ENCODE results near the gene RESF1. TPM values are rescaled to one million over a fixed set of nuclear protein-coding genes. Genes with fewer than 3 reads are reported as not detected.

Gene RESF1
- total RNA-seq, 1 experiment from 2014 or later: 43.5 TPM

GRCh38 chr12:31964280-31964679 is 5.1 kb downstream of the RESF1 start:
- BruUV-seq (replicated peaks): no TSS peak
- CTCF ChIA-PET: no interaction called here
- Mint-ChIP-seq H3K36me3 (ENCODE audit: insufficient read depth, unreplicated experiment) (peaks cover 72% of the 10 kb centered on the region), H3K27ac (ENCODE audit: unreplicated experiment) (peak overlapping the region; percentile 20), H3K4me3 (ENCODE audit: low read depth, unreplicated experiment) (no peak overlapping the region), H3K4me1 (ENCODE audit: low read depth, unreplicated experiment) (peaks cover 13% of the 10 kb centered on the region), H3K9me3 (ENCODE audit: low read depth, unreplicated experiment) (no peaks in the 10 kb centered on the region), H3K27me3 (ENCODE audit: unreplicated experiment) (no peaks in the 10 kb centered on the region)
- TF ChIP-seq, protein P1, sequence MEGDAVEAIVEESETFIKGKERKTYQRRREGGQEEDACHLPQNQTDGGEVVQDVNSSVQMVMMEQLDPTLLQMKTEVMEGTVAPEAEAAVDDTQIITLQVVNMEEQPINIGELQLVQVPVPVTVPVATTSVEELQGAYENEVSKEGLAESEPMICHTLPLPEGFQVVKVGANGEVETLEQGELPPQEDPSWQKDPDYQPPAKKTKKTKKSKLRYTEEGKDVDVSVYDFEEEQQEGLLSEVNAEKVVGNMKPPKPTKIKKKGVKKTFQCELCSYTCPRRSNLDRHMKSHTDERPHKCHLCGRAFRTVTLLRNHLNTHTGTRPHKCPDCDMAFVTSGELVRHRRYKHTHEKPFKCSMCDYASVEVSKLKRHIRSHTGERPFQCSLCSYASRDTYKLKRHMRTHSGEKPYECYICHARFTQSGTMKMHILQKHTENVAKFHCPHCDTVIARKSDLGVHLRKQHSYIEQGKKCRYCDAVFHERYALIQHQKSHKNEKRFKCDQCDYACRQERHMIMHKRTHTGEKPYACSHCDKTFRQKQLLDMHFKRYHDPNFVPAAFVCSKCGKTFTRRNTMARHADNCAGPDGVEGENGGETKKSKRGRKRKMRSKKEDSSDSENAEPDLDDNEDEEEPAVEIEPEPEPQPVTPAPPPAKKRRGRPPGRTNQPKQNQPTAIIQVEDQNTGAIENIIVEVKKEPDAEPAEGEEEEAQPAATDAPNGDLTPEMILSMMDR (IDR thresholded peaks at IDR 0.05; ENCODE audit: unreplicated experiment): no peak
- intact Hi-C loops (cut with micrococcal nuclease; ENCODE audit: unreplicated experiment): loop anchor here (5.0 kb wide), 2 partner anchors 192 to 282 kb away; no protein-coding TSS in a partner anchor
- DNase-seq: no peak

GRCh38 chr12:31965090-31965489 is 5.9 kb downstream of the RESF1 start:
- Mint-ChIP-seq H3K27me3 (ENCODE audit: unreplicated experiment) (no peaks in the 10 kb centered on the region), H3K9me3 (ENCODE audit: low read depth, unreplicated experiment) (no peaks in the 10 kb centered on the region), H3K4me3 (ENCODE audit: low read depth, unreplicated experiment) (no peak overlapping the region), H3K4me1 (ENCODE audit: low read depth, unreplicated experiment) (peaks cover 13% of the 10 kb centered on the region), H3K36me3 (ENCODE audit: insufficient read depth, unreplicated experiment) (peaks cover 64% of the 10 kb centered on the region), H3K27ac (ENCODE audit: unreplicated experiment) (no peak overlapping the region)
- no peak for DNase-seq
- no TSS peak for BruUV-seq (replicated peaks)
- CTCF ChIA-PET: no interaction called here
- intact Hi-C loops (cut with micrococcal nuclease; ENCODE audit: unreplicated experiment): loop anchor here (5.0 kb wide), 1 partner anchor 113 kb away; no protein-coding TSS in a partner anchor
- TF ChIP-seq, protein P1 (IDR thresholded peaks at IDR 0.05; ENCODE audit: unreplicated experiment): no peak

- Mint-ChIP-seq H3K27me3 (ENCODE audit: unreplicated experiment) (no peaks in the 10 kb centered on the region), H3K9me3 (ENCODE audit: low read depth, unreplicated experiment) (no peaks in the 10 kb centered on the region), H3K4me1 (ENCODE audit: low read depth, unreplicated experiment) (peaks cover 22% of the 10 kb centered on the region), H3K27ac (ENCODE audit: unreplicated experiment) (peak overlapping the region; percentile 21), H3K36me3 (ENCODE audit: insufficient read depth, unreplicated experiment) (peaks cover 58% of the 10 kb centered on the region), H3K4me3 (ENCODE audit: low read depth, unreplicated experiment) (peak overlapping the region; percentile 7)
- no TSS peak for BruUV-seq (replicated peaks)
- intact Hi-C loops (cut with micrococcal nuclease; ENCODE audit: unreplicated experiment): loop anchor here (5.0 kb wide), 1 partner anchor 114 kb away; no protein-coding TSS in a partner anchor
- no peak for DNase-seq
- CTCF ChIA-PET: interaction anchor here (0.6 kb wide), 1 partner anchor 217 kb away, joined by 3 read pairs; no protein-coding TSS in a partner anchor
- TF ChIP-seq, protein P1 (IDR thresholded peaks at IDR 0.05; ENCODE audit: unreplicated experiment): no peak
Observed at GRCh38 chr12:31966558-31967205, 7.5 kb downstream of the RESF1 start.

GRCh38 chr12:31967539-31967938 is 8.3 kb downstream of the RESF1 start:
- peaks cover 22% of the 10 kb centered on the region for H3K4me1 Mint-ChIP-seq (ENCODE audit: low read depth, unreplicated experiment)
- BruUV-seq (replicated peaks): no TSS peak
- H3K4me3 Mint-ChIP-seq (ENCODE audit: low read depth, unreplicated experiment): peak overlapping the region; percentile 7
- no peaks in the 10 kb centered on the region for H3K27me3 Mint-ChIP-seq (ENCODE audit: unreplicated experiment)
- H3K27ac Mint-ChIP-seq (ENCODE audit: unreplicated experiment): no peak overlapping the region
- no peaks in the 10 kb centered on the region for H3K9me3 Mint-ChIP-seq (ENCODE audit: low read depth, unreplicated experiment)
- CTCF ChIA-PET: no interaction called here
- H3K36me3 Mint-ChIP-seq (ENCODE audit: insufficient read depth, unreplicated experiment): peaks cover 62% of the 10 kb centered on the region
- TF ChIP-seq, protein P1 (IDR thresholded peaks at IDR 0.05; ENCODE audit: unreplicated experiment): no peak
- intact Hi-C loops (cut with micrococcal nuclease; ENCODE audit: unreplicated experiment): loop anchor here (5.0 kb wide), 1 partner anchor 115 kb away; no protein-coding TSS in a partner anchor
- no peak for DNase-seq

Measured in Calu3 (cell line).